Stimulated activated CD8-positive, alpha-beta memory T cell treated with anti-CD3 and anti-CD28 coated beads, Interleukin-15, amount 100 ng/mL, for 24 hours (primary cell): ENCODE results near the gene ADARB2.

Source experiments
- DNase-seq: peaks from one replicate; pipeline ENCODE4 v3.0.0-alpha.2; 2020; ENCODE audit warnings: low read depth

Gene ADARB2

DNA sequence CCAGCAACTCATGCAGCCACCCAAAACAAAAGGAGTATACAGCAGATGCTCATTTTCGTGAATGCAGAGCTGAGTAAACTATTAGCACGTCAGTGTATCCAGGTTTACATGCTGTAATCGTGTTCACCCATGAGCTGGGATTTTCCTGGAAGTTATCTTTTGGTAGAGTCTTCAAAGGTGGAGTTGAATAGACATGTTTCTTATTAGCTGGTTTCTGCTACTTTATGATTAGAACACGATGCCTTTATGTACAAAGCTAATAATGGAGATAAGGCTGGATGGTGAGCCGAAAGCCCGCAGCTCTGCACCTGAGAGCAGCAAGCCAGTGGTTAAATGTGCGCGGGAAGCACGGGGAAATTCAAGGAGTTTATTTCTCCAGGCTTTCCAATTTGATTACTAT is 123.8 kb downstream of the ADARB2 start:
- DNase-seq = no peak

DNA sequence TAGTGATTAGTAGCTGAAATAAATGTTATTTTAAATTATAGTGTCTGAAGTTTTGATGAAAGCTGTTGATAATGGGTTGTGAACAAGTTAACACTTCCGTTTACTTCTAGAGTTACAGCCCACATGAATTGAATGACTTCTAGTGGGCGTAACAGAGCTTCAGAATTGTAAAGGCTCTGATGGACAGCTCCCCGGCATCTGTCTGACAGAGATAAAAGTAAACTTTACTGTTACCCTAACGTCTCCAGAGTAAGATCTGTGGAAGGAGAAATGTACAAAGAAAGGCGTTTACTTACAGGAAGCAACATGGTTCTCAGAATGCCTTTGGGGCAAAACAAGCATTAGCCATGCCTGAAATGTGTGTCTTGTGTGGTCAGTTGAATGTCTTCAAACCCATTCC is 124.4 kb downstream of the ADARB2 start:
- DNase-seq = no peak

DNA sequence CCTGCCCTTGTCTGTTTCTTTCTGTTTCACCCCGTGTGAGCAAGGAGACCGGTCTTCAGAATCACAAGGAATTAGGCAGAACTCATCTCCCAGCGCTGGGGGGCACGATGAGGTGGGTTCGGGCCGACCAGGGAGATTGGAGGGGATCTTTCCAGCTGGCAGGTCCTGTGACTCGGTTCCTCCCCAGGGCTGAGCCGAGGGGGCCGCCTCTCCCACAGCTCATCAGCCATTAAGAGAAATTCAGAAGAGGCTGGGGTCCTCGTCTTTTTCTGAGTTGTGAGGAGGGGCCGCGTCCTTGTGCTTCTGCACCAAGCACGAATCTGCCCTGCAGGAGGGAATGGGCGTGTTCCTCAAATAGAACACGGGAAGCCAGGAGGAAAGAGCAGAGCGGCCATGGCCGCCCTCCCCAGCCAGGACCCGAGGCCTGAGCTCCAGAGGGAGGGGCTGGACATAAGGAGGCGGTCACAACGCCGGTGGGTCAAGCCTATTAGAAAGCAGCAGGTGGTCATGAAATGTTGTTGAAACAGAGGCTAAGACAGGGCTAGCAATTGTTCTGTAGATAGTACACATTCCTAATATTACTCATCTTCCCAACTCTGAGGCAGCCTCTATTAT is 125.3 kb downstream of the ADARB2 start:
- no peak for DNase-seq

DNA sequence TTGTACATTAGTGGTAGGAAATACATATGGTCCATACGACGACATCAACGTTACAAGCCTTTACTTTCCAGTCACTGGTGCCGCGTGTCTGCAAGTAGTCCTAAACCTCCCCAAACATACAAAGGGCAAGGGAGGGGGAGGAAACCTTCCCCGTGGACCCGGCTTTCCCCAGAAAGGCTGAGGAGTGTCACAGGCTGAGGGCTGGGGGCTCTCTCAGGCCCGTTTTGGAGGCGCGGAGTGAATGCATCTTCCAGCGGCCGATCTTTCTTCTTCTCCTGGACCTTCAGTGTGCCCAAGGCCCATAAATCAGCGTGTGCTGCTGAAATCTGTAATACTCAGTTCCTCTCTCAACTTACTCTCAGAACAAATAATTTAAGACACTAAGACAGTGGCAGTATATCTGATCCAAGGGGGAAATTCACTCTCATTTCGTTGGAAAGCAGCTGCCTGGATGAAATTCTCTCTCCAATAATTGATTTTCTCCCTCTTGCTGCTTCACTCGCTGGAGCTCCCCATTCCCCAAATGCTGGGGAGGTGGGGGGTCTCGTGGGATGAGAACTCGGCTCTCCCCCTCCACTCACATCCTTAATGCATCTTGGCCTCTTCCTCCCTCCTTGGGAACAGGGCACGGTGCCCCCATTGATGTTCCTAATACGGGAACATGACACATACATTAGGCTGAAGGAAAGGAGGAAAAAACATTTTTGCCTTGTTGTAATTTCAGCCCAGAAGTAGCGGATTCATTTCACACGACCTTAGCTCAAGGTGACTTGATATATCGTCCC is 126.1 kb downstream of the ADARB2 start:
- DNase-seq = no peak

DNA sequence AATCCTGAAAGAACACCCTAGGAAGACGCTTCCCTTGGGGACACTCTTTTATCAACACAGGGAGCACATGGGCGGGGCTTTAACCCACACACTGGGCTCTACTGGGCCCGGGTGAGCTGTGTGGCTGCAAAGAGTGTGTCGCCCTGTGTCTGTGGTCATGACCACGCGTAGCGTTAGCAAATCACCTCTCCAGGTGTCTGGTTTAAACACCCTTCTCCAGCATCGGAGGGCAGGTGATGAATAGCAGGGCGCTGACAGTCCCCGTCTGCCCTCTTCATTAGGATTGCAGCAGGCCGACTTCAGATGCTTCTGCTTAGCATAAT is 127.7 kb downstream of the ADARB2 start:
- DNase-seq = no peak

DNA sequence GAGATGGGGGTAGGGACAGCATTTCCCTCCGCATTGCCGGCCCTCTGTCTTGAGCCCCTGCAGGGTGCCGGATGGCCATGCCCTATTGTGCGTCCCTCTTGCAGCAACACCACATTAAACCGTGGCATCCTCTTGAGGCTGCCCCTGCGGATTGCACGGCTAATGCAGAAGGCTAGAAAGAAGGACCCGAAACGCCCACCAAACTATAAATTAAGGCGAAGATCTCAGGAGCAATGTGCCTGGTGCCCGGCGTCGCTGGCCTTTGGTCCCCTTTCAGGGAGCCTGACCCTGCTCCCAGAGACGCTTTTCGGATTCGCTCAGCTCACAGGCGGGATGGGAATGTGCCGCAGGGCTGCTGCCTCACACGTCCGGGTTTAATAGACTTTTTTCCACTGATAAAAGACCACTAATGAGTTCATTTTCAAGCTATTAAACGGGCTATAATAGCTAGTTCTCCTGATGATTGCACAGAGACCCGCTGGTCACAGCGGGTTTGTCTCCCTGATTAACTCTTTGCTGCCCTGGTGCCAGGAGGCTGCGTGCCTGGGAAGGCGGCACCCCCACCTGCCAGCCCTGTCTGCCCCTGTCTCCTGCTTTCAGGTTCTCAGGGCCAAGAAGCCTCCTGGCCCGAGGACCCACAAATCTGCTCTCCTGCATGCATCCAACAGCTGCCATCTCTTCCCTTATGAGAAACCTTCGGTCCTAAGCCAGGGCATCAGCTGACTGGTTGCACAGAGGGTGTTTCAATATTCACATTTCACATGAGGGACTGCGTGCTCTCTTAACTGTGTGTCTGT is 128.3 kb downstream of the ADARB2 start:
- no peak for DNase-seq

DNA sequence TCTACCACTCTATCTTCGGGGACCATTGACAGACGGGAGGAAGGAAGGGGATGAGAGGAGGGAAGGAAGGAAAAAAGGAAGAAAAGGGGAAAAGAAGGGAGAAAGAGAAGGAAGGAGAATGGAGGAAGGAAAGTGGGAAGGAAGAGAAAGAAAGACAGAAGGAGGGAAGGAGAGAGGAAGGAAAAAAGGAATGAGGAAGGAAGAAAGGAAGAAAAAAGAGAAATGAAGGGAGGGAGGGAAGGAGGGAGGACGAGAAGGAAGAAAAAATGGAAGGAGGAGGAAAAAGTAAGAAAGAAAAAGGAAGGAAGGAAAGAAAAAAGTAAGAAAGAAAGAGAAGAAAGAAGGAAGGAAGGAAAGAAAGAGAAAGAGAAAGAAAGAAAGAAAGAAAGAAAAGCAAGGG is 128.9 kb downstream of the ADARB2 start:
- no peak for DNase-seq

DNA sequence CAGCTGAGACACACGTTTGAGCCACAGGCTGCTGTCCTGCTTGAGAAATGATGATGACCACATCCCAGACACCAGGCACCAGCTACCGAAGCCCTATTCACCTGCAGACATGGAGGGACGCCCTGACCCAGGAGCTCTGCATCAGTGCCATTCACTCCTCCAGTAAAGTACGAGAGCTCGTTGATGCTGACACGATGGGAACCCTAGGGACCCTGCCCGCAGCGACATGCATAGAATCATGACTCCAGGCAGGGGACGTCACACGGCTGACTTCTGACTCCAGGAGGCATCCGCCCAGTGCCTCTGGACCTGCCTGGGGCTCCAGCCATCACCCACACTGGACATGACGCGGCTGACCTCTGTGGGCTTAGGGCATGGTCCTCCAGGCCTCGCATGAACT is 129.9 kb downstream of the ADARB2 start:
- no peak for DNase-seq

DNA sequence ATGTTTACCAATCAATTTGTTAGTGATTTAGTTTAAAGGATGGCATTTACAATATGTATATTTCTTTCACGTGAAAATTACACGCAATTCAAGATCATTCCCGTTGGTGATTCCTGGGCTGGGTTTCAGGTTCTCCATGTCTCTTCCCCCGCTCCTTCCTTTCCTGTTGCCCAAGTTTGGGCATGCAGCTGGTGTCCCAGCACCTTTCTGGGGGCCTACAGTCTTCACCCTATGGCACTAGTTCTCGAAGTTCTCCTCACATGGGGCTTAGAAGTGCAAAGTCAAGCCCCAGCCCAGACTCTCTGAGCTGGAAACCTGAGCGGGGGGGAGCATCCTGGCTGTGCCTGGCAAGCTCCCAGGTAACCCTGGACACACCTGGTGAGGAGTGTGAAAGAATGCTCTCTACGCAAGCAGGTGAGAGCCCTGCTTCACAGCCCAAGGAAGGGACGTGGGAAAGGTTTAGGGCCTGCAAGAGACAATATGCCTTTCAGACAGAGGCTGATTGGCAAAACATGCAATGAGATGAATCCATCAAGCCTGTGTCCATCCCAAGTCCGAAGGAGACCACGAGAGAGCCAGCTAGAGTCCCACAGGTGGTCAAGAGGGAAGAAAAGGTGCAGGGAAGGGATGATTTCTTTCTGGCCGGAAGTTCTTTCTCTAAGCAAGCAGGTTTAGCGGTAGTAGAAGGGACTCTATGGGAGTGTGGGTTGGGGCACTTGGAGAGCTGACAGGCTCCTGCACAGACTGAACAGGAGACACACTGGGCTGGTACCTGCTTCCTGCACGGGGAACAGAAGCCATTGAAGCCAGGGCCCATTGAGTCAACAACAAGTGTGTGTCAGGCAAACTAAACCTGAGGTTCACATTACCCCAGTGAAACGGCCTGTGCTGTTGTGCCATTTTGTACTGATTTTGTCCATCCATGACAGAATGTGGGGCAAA is 131.1 kb downstream of the ADARB2 start:
- no peak for DNase-seq

DNA sequence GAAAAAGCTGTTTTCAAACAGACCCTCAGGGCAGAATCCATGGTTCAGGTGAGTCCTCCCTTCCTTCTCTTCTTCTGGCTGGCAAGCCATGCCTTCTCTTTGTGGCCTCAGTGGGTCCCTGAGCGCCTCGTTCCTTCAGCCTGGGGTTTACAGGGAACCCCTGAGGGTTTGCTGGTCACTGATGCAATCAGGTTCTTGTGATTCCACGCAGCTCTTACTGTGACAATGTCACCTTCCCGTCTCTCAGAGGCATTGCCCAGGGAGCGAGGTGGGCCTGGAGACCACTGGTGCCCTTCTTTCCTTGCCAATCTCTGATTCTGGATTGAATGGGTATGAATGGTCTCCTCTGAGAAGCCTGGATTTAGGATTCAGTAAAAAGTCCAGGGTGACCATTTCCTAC is 132.2 kb downstream of the ADARB2 start:
- DNase-seq = no peak

DNA sequence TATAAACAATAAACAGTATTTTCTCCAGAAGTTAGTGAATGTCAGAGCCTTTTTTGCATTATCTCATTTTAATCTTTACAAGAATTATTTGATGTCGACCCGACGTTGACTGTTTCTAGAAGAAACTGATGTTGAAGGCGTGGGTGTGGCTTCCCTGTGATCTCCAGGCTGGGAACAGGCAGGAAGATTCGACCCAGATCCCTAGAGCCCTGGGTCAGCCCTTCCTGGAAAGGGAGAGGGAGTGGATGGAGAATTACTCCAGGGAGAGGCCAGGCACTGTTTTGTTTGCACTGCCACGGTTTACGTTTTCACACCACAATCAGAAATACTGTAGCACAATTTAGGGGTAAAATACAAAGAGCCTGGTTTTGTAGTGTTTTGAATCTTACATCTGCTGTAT is 133.1 kb downstream of the ADARB2 start:
- DNase-seq = no peak

DNA sequence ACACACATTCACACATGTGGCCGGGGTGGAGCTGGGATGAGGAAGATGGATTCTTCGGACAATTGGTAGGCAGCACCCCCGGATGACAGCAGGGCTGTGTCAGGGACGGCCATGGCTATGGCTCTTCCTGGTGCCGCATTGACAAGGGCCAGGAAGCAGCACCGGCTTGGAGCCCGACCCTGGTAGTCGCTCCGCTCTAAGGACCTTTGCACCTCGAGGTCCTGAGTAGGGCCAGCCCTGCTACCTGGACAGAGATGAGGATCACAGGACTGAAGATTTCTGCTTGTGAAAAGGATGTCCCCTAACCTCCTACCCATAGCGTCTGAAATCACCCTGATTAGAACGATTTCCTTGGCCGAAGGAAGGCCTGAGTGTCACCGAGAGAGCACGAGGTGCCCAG is 134.1 kb downstream of the ADARB2 start:
- no peak for DNase-seq

DNA sequence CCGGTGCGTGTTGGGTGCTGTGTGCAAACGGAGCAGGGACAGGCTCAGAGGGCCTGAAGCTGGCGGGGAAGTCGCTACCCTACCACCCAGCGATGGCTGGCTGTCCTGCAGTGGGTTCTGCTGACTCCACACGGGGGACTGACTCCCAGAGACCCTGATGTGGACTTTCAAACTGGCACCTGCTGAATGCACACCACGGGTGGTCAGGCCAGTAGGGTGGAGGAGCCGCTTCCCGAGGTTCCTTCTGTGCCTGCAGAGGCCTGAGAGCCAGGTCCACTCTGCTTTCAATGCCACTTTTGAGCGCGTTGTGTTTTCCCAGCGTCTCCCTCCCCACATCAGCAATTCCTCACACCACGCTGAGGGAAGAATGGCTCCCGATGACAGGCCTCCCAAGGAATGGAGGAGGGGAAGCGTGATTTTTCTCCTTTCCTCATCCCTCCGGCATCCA is 135.3 kb downstream of the ADARB2 start:
- no peak for DNase-seq

DNA sequence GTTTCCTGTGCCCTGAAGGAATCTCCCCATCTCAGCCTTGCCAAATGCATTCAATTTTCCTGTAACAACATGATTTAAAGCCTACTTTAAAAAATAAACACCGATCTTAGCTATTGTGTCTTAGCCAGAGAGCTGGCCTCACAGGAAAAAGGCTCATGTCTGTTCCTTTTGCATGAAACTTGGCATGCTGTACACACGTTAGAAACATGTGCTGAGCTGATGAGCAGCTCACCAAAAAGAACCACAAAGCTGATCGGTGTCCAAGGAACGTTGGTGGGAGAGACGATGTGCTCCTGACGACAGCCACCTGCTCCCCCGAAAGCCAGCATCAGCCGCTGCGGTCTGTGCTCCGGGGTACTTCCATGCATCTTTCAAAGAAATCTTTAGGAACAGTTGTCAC is 135.9 kb downstream of the ADARB2 start:
- DNase-seq = no peak

DNA sequence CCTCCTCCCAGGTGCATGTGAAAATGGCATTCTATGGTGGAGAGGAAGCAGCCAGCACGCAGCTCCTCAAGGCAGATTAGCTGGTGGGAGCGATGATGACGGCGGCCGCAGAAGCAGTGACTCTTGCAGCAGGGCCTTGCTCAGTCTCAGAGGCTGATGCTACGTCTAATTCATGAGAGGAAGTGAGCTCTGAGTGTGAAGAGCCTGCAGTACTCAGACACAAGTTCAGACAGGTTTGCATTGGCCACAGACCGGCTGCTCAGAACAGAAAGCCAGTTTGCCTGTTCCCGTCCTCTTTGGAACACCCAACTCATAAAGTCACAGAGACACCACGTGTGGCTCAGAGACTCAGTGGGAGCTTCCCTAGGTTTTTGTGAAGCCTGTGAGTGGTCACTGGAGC is 136.5 kb downstream of the ADARB2 start:
- no peak for DNase-seq

DNA sequence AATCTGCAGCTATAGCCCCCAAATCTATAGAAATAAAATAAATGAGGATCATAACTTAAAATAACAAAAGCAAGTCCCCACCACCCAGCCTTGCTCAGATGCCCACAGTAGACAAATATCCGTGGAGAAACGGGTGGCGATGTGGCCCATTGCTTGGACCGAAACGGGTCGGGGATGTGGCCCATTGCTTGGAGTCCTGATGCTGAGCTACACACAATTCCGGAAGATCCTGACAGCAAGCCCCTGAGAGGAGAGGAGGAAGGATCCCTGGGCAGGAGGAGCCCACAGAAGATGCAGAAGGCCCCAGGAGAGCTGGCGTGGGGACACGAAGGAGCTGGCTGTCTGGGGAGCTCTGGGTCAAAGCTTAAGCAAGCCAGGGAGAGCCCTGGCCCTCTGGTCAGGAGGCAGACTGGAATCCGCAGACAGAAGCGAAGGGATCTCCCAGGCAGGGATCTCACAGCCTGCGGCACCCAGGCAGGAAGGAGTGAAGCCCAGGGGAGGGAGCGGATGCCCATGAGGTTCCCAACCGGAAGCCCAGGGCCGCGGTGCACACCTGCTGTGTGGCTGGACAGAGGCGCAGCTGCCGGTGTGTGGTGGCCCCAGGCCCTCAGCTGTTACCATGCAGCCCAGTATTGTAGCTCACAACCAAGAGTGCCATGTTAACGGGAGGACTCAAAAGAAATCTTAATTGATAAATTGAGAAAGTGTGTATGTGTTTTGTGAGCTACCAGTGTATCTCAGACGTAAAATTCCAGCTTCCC is 138.8 kb downstream of the ADARB2 start:
- DNase-seq = no peak

DNA sequence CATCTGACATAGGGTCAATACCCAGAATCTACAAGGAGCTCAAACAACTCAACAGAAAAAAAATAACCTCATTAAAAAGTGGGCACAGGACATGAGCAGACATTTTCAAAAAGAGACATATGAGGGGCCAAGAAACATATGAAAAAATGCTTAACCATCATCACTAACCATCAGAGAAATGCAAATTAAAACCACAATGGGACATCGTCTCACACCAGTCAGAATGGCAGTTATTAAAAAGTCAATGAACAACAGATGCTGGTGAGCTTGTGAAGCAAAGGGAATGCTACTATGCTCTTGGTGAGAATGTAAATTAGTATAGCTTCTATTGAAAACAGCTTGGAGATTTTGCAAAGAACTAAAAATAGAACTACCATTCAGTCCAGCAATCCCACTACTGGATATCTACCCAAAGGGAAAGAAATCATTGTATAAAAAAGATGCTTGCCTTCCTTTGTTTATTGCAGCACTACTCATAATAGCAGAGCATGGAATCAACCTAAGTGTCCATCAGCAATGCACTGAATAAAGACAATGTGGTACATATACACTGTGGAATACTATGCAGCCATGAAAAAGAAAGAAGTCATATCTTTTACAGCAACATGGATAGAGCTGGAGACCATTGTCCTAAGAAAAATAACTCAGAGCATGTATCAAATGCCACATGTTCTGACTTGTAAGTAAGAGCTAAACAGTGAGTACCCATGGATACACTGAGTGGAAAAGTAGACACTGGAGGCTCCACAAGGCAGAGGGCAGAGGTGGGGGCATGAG is 139.8 kb downstream of the ADARB2 start:
- DNase-seq = no peak

DNA sequence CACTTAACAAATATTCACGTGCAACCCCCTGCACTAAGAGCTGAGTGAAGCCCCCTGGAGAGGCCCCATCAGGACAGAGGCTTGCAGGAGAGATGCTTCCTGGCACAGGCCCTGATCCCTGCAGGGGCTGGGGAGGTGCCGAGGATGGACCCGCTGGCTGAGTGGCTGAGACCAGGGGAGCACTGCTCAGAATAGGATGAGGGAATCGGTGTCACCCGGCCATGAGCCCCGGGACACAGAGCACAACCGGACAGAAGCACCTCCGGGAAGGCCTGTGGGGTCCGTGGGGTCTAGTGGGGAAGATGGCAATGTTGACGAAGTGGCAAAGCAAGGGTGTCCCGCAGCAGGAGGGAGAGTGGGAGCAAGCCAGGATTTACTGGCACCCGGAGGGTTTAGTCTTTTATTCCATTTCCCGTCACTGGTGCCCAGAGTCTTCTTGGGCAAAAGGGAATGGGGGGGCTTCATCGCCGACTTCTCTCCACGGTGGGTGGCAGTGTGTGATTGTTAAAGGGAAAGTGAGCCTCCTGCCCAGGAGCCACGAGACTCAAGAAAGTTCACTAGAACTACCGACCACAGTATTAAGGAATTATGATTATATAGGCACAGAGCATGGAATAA is 140.7 kb downstream of the ADARB2 start:
- DNase-seq = no peak

DNA sequence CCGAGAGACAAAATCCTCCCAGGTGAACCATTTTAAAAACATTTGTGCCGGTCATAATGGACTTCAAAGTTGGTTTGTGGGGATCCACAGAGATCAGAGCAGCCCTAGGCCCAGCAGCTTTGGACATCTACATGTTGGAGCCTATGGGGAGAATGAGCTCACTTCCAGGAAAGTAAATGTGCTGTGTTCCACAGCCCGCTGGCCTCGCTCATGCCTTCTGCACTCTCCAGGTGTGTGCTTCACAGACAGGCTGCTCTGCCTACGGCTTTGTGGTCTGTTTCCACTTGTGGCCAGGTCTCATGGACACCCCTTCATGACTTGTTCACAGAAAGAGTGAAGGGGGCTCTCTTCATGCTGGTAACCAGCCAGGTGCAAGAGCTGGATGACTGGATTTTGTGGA is 141.6 kb downstream of the ADARB2 start:
- no peak for DNase-seq

DNA sequence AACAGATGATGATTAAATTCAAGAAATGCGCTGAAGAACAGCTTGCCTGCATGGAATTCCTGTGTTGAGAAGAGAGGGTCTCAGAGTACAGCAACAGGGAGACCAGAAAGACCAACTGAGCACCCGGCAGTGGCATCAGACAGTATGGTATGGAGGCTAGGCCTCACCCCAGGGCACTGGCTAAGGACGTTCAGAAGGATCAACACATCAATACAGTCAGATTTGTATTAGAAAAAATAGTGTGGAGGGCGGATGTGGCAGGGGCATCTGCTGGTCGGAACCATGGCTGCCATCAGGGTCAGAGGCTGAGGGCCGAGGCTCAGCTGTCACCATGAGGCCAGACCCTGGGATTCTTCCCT is 142.1 kb downstream of the ADARB2 start:
- no peak for DNase-seq
